DOHH2 (cell line): ENCODE measurements around the gene PTGER3.

Experiments
- H3F3A ChIP-seq: fragments of 200-600 bp; sonication (generic), shearing (Covaris generic); 2 replicates; pipeline ENCODE4 v1.6.0; 2016; ENCODE audit warnings: antibody characterized with exemption, mild to moderate bottlenecking; ENCODE audit not compliant: control insufficient read depth, insufficient read depth
- H3K27ac ChIP-seq: fragments of 200-600 bp; sonication (generic); 2 replicates; pipeline ENCODE4 v1.5.1; 2014; ENCODE audit warnings: low read depth, mild to moderate bottlenecking, low read length, moderate library complexity
- H3K27me3 ChIP-seq: fragments of 200-600 bp; sonication (generic); 2 replicates; pipeline ENCODE4 v1.6.1; 2014; ENCODE audit warnings: mild to moderate bottlenecking, low read length, mixed read lengths; ENCODE audit not compliant: control insufficient read depth
- H3K36me3 ChIP-seq: fragments of 200-600 bp; sonication (generic); 2 replicates; pipeline ENCODE4 v1.6.1; 2014; ENCODE audit warnings: mild to moderate bottlenecking, low read length, moderate library complexity, mixed read lengths; ENCODE audit not compliant: control insufficient read depth
- H3K4me1 ChIP-seq: fragments of 200-600 bp; sonication (generic); 2 replicates; pipeline ENCODE4 v1.6.1; 2014; ENCODE audit warnings: mild to moderate bottlenecking, low read length, mixed read lengths; ENCODE audit not compliant: control insufficient read depth
- H3K4me2 ChIP-seq: fragments of 200-600 bp; sonication (generic); 2 replicates; pipeline ENCODE4 v1.6.0; 2014; ENCODE audit warnings: mild to moderate bottlenecking, low read length, moderate library complexity
- H3K4me3 ChIP-seq: fragments of 200-600 bp; sonication (generic); 2 replicates; pipeline ENCODE4 v1.5.1; 2014; ENCODE audit warnings: mild to moderate bottlenecking, low read length, mixed read lengths
- H3K79me2 ChIP-seq: fragments of 200-600 bp; sonication (generic); 2 replicates; pipeline ENCODE4 v1.6.1; 2014; ENCODE audit warnings: mild to moderate bottlenecking, low read length, mixed read lengths; ENCODE audit not compliant: control insufficient read depth
- H3K9me2 ChIP-seq: fragments of 200-600 bp; sonication (generic); replicated peaks from 2 replicates; pipeline ENCODE4 v1.6.1; 2014; ENCODE audit warnings: mild to moderate bottlenecking, low read length, mixed read lengths; ENCODE audit not compliant: control insufficient read depth
- H3K9me3 ChIP-seq: fragments of 200-600 bp; sonication (generic); 2 replicates; pipeline ENCODE4 v1.6.1; 2014; ENCODE audit warnings: antibody characterized with exemption, low read length, mixed read lengths; ENCODE audit not compliant: control insufficient read depth, insufficient read depth
- H4K20me1 ChIP-seq: fragments of 200-600 bp; sonication (generic); 2 replicates; pipeline ENCODE4 v1.6.0; 2014; ENCODE audit warnings: low read depth, mild to moderate bottlenecking, antibody characterized with exemption, low read length, moderate library complexity; ENCODE audit not compliant: control insufficient read depth, insufficient read depth
- CTCF ChIP-seq: fragments of 200-600 bp; sonication (generic); IDR thresholded peaks from one replicate; pipeline ENCODE4 v1.5.1; 2014; ENCODE audit warnings: antibody characterized with exemption, mild to moderate bottlenecking, low read depth, low read length; ENCODE audit not compliant: poor library complexity, severe bottlenecking
- EZH2phosphoT487 ChIP-seq: fragments of 200-600 bp; sonication (generic); IDR thresholded peaks from 2 replicates; pipeline ENCODE4 v1.6.1; 2017; ENCODE audit warnings: borderline replicate concordance, mild to moderate bottlenecking, antibody characterized with exemption, low read length, moderate library complexity, mixed read lengths

Gene PTGER3

GRCh38 chr1:70977575-70977974 lies 70.0 kb downstream of the PTGER3 start:
- no peaks in the 10 kb centered on the region for H3K9me2 ChIP-seq
- H3K9me3 ChIP-seq: no peaks in the 10 kb centered on the region
- no peaks in the 10 kb centered on the region for H3K27me3 ChIP-seq
- no peak overlapping the region for H3K27ac ChIP-seq
- no peak overlapping the region for H3K4me3 ChIP-seq
- TF ChIP-seq CTCF (no peak), EZH2phosphoT487 (no peak)
- H3K4me2 ChIP-seq: no peak overlapping the region
- H3K79me2 ChIP-seq: no peaks in the 10 kb centered on the region
- H4K20me1 ChIP-seq: no peaks in the 10 kb centered on the region
- no peaks in the 10 kb centered on the region for H3K4me1 ChIP-seq
- H3K36me3 ChIP-seq: no peaks in the 10 kb centered on the region
- no peaks in the 10 kb centered on the region for H3F3A ChIP-seq

- H3F3A ChIP-seq: no peaks in the 10 kb centered on the region
- no peaks in the 10 kb centered on the region for H3K9me3 ChIP-seq
- no peaks in the 10 kb centered on the region for H3K79me2 ChIP-seq
- H3K27ac ChIP-seq: no peak overlapping the region
- no peak overlapping the region for H3K4me3 ChIP-seq
- no peaks in the 10 kb centered on the region for H3K9me2 ChIP-seq
- no peaks in the 10 kb centered on the region for H3K36me3 ChIP-seq
- TF ChIP-seq EZH2phosphoT487: no peak
- no peak for TF ChIP-seq CTCF
- no peaks in the 10 kb centered on the region for H4K20me1 ChIP-seq
- H3K27me3 ChIP-seq: no peaks in the 10 kb centered on the region
- no peaks in the 10 kb centered on the region for H3K4me1 ChIP-seq
- H3K4me2 ChIP-seq: no peak overlapping the region
These were observed 70.6 kb downstream of the PTGER3 start for GRCh38 chr1:70977041-70977440.

DNA sequence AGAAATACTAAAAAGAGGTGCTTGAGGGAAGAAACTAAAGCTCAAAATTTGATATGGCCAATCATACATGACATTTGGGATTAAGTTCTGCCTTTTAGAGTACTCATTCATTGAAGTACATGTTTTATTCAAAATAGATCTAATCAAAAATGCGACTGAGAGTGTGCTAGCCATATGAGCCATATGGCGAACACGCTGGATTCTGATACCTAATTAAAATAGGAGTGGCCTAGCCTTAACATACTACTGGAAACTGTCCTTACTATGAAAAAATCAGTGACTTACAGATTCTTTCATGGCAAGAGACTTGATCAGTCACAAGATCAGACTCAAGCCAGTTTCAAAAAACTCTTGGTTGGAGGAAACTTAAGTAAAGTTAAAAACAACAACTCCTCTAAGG lies 73.9 kb downstream of the PTGER3 start:
- Histone ChIP-seq H3K36me3 (no peaks in the 10 kb centered on the region), H3K79me2 (no peaks in the 10 kb centered on the region), H3K4me3 (no peak overlapping the region), H3K9me2 (no peaks in the 10 kb centered on the region), H3K9me3 (no peaks in the 10 kb centered on the region), H3K27ac (no peak overlapping the region), H3K27me3 (no peaks in the 10 kb centered on the region), H3K4me2 (no peak overlapping the region), H4K20me1 (no peaks in the 10 kb centered on the region), H3F3A (no peaks in the 10 kb centered on the region), H3K4me1 (no peaks in the 10 kb centered on the region)
- no peak for TF ChIP-seq EZH2phosphoT487
- TF ChIP-seq CTCF: no peak

DNA sequence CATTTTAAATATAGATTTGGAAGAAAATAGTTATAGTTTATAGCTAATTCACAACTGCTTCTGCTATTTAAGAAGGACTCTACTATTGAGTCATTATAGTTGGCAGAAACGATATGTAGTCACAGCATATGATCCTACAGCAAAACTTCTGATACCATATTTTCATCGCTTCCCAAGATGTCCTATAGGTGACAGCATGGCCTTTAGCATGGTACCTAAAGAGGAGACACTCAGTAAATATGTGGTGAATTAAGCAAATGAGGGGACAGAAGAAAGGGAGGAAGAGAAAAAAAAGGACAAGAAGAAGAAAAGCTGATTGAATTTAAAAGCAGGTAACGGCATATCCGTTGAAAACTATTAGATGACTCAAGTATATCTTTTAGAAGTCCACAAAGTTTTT lies 77.2 kb downstream of the PTGER3 start:
- H3K36me3 ChIP-seq: no peaks in the 10 kb centered on the region
- H4K20me1 ChIP-seq: no peaks in the 10 kb centered on the region
- H3K9me3 ChIP-seq: no peaks in the 10 kb centered on the region
- no peak overlapping the region for H3K4me3 ChIP-seq
- no peaks in the 10 kb centered on the region for H3K9me2 ChIP-seq
- no peak overlapping the region for H3K27ac ChIP-seq
- no peaks in the 10 kb centered on the region for H3K4me1 ChIP-seq
- TF ChIP-seq EZH2phosphoT487 (no peak), CTCF (no peak)
- no peak overlapping the region for H3K4me2 ChIP-seq
- H3K27me3 ChIP-seq: no peaks in the 10 kb centered on the region
- H3F3A ChIP-seq: no peaks in the 10 kb centered on the region
- no peaks in the 10 kb centered on the region for H3K79me2 ChIP-seq
